Thoracic aorta (tissue), 2 donors: Measurements from ENCODE around the gene SUPT5H. TPM values are rescaled to one million over a fixed set of nuclear protein-coding genes. Genes with fewer than 3 reads are reported as not detected.

Experiments used
- ATAC-seq: fragments of 150-250 bp; one replicate; pipeline ENCODE4 v1.8.0; 2017; ENCODE audit warnings: low read depth; ENCODE audit not compliant: insufficient number of reproducible peaks, low FRiP score
- DNase-seq: peaks from one replicate; pipeline ENCODE4 v3.0.0-alpha.2; 2020; ENCODE audit warnings: low spot score
- H3K27ac ChIP-seq, 2 donors: fragments of 200-600 bp; sonication (generic); 1 replicate in 1 of 2; 2 replicates in 1 of 2; pipeline ENCODE4 v1.5.1; 2016; ENCODE audit warnings: mild to moderate bottlenecking in 2 of 2, moderate library complexity in 2 of 2
- H3K27me3 ChIP-seq: fragments of 200-600 bp; sonication (generic); replicated peaks from 2 replicates; pipeline ENCODE4 v1.6.0; 2016; ENCODE audit warnings: mild to moderate bottlenecking; ENCODE audit not compliant: insufficient read depth
- H3K36me3 ChIP-seq: fragments of 200-600 bp; sonication (generic); one replicate; pipeline ENCODE4 v1.5.1; 2016
- H3K4me1 ChIP-seq, 2 donors: fragments of 200-600 bp; sonication (generic); 1 replicate in 1 of 2; 2 replicates in 1 of 2; pipeline versions ENCODE4 v1.5.1 to v1.6.0; 2016; ENCODE audit warnings: low read depth in 2 of 2, mild to moderate bottlenecking in 1 of 2; ENCODE audit not compliant: control insufficient read depth in 1 of 2
- H3K4me3 ChIP-seq: fragments of 200-600 bp; sonication (generic); 2 replicates; pipeline ENCODE4 v1.5.1; 2016; ENCODE audit warnings: mild to moderate bottlenecking
- H3K9me3 ChIP-seq: fragments of 200-600 bp; sonication (generic); 2 replicates; pipeline ENCODE4 v1.5.1; 2016
- total RNA-seq, 2 donors: library from RNA; depleted of rRNA; stranded (reverse); fragments of >200 nt; gene quantifications; one replicate each; pipeline versions ENCODE4 v1.1.0 to v1.2.3, GENCODE V29; 2016
- TF ChIP-seq, protein P1 (sequence below): fragments of 200-600 bp; sonication (generic); IDR thresholded peaks from one replicate; pipeline ENCODE4 v1.5.1; 2019; ENCODE audit warnings: antibody characterized with exemption

SUPT5H gene
- total RNA-seq, 2 donors from 2014 or later, result 94.4 to 157 TPM

DNA sequence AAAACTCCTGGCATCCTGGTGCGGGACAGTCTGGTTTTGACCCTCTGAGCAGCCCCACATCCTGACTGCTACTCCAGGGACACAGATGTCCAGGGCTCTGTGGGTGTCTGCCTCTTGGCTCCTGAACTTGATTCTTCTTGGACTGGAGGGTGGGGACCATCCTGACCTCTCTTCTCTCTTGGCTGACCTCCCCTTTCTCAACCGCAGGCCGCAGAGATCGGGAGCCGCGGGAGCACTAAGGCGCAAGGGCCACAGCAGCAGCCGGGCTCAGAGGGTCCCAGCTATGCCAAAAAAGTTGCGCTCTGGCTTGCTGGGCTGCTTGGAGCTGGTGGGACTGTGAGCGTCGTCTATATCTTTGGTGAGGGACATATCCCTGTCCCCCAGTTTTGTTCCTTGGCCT is 36.3 kb downstream of the SUPT5H start:
- TF ChIP-seq, protein P1, sequence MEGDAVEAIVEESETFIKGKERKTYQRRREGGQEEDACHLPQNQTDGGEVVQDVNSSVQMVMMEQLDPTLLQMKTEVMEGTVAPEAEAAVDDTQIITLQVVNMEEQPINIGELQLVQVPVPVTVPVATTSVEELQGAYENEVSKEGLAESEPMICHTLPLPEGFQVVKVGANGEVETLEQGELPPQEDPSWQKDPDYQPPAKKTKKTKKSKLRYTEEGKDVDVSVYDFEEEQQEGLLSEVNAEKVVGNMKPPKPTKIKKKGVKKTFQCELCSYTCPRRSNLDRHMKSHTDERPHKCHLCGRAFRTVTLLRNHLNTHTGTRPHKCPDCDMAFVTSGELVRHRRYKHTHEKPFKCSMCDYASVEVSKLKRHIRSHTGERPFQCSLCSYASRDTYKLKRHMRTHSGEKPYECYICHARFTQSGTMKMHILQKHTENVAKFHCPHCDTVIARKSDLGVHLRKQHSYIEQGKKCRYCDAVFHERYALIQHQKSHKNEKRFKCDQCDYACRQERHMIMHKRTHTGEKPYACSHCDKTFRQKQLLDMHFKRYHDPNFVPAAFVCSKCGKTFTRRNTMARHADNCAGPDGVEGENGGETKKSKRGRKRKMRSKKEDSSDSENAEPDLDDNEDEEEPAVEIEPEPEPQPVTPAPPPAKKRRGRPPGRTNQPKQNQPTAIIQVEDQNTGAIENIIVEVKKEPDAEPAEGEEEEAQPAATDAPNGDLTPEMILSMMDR, result no peak
- Histone ChIP-seq H3K4me3 (peak overlapping the region; percentile 87), H3K4me1 (peaks cover 11 to 21% of the 10 kb centered on the region in 2 donors), H3K27ac (no peak overlapping the region), H3K36me3 (peaks cover 8% of the 10 kb centered on the region), H3K27me3 (no peaks in the 10 kb centered on the region), H3K9me3 (no peaks in the 10 kb centered on the region)
- ATAC-seq, result no peak
- DNase-seq, result no peak

DNA sequence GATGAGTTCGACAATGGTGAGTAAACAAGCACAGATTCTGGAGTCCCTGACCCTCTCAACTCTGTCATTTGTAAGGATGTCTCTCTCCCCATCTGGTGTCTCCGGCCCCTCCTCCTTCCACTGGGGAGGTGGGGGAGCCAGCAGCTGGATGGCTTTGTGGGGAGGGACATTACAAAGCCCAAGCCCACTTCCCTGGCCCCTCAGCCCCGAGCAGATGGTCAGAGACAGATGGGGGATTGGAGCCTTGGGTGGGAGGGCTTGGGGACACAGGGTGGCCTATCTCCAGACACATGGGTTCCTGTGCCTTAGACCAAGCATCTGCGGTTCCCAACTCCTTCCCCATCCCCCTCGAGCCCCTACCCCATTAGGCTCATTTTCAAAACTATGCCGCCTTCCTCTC is 37.8 kb downstream of the SUPT5H start:
- H3K27ac ChIP-seq, result no peak overlapping the region
- ATAC-seq (no peak), DNase-seq (no peak)
- TF ChIP-seq, protein P1, result no peak
- peaks cover 11 to 21% of the 10 kb centered on the region in 2 donors for H3K4me1 ChIP-seq
- no peak overlapping the region for H3K4me3 ChIP-seq
- no peaks in the 10 kb centered on the region for H3K9me3 ChIP-seq
- no peaks in the 10 kb centered on the region for H3K27me3 ChIP-seq
- peaks cover 13% of the 10 kb centered on the region for H3K36me3 ChIP-seq

DNA sequence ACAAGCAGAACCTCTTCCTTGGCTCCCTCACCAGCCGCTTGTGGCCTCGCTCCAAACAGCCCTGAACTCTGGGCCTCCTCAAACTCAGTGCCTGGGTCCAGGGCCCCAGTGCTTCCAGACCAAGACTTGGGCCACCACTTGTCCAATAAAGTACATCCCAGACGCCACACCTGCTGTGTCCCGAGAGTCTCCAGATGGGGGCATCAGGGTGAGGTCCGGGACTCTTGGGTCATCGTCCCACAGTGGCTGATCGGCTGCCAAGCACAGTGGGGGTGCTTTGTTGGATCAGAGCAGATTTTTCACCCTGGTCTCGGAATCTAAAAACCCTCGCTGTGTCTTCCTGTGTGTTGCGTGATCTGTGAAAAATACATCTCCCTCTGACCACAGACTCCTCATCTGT is 44.4 kb downstream of the SUPT5H start:
- Histone ChIP-seq H3K36me3 (peaks cover 38% of the 10 kb centered on the region), H3K4me3 (no peak overlapping the region), H3K27me3 (no peaks in the 10 kb centered on the region), H3K9me3 (no peaks in the 10 kb centered on the region), H3K4me1 (no peaks in the 10 kb centered on the region), H3K27ac (no peak overlapping the region)
- DNase-seq, result no peak
- no peak for ATAC-seq
- TF ChIP-seq, protein P1, result no peak

DNA sequence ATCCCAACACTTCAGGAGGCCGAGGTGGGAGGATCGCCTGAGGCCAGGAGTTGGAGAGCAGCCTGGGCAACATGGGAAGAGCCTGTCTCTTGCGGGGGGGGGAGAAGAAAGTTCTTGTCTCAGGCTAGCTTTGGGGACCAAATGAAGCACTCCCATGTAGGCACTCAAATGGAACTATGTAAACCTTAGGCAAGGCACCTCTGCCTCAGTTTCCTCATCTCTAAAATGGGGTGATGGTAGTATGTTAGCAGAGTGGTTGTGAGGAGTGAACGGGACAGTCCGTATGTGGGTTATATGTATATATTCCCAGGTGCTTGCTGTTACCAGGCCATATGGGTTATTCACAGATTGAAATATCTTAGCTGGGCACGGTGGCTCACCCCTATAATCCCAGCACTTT is 46.8 kb downstream of the SUPT5H start:
- ATAC-seq (no peak), DNase-seq (no peak)
- H3K4me1 ChIP-seq, result no peaks in the 10 kb centered on the region
- H3K27ac ChIP-seq, result no peak overlapping the region
- peaks cover 30% of the 10 kb centered on the region for H3K36me3 ChIP-seq
- TF ChIP-seq, protein P1, result no peak
- peaks cover 4% of the 10 kb centered on the region for H3K27me3 ChIP-seq
- H3K9me3 ChIP-seq, result no peaks in the 10 kb centered on the region
- no peak overlapping the region for H3K4me3 ChIP-seq

DNA sequence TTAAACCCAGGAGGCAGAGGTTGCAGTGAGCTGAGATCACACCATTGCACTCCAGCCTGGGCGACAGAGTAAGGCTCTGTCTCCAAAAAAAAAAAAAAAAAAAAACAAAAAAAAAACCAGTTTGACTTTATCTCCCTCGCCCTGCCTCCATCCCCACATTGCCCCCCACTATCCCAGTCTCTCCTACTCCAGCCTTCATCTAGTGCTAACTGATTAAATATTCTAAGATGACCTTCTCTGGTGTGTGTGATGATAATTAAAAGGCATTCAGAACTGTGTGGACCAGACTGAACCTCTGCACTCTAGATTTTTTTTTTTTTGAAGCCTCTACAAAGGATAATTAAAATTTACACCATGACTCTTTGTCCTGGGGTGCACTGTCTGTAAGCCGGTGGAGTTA is 47.4 kb downstream of the SUPT5H start:
- TF ChIP-seq, protein P1, result no peak
- ATAC-seq (no peak), DNase-seq (no peak)

More for the DNA sequence above, 47.4 kb downstream of the SUPT5H start:
- H3K27ac ChIP-seq, result no peak overlapping the region
- H3K27me3 ChIP-seq, result peaks cover 4% of the 10 kb centered on the region
- no peaks in the 10 kb centered on the region for H3K9me3 ChIP-seq
- H3K4me1 ChIP-seq, result peaks cover 2 to 3% of the 10 kb centered on the region in 2 donors
- no peak overlapping the region for H3K4me3 ChIP-seq
- peaks cover 27% of the 10 kb centered on the region for H3K36me3 ChIP-seq
